K562 (cell line): ENCODE data around the gene INHBE. TPM values are rescaled to one million over a fixed set of nuclear protein-coding genes. Genes with fewer than 3 reads are reported as not detected.

ENCODE experiments used
- ATF2 ChIP-seq: sonication (generic); formaldehyde crosslinking; IDR thresholded peaks from 2 replicates; pipeline ENCODE4 v1.8.1; 2022; ENCODE audit warnings: missing genetic modification reagents
- FOXA3 ChIP-seq, 2 experiments: fragments of 450-650 bp in 1 of 2; sonication (generic) in 1 of 2; formaldehyde crosslinking; IDR thresholded peaks in 1 of 2; conservative IDR thresholded peaks in 1 of 2; 2 replicates each; pipeline versions ENCODE4 v1.4.0 to v1.8.0; 2020 to 2022; ENCODE audit warnings: mild to moderate bottlenecking in 2 of 2, missing genetic modification reagents in 1 of 2
- FOXP4 ChIP-seq: sonication (generic); formaldehyde crosslinking; IDR thresholded peaks from 2 replicates; pipeline ENCODE4 v1.8.0; 2022; ENCODE audit warnings: mild to moderate bottlenecking, missing genetic modification reagents, borderline replicate concordance
- HES1 ChIP-seq: fragments of 450-650 bp; IDR thresholded peaks from 2 replicates; pipeline ENCODE4 v1.6.1; 2016; ENCODE audit warnings: low read depth, mild to moderate bottlenecking, moderate library complexity
- LEF1 ChIP-seq: fragments of 450-650 bp; IDR thresholded peaks from 2 replicates; pipeline ENCODE4 v1.6.1; 2016; ENCODE audit warnings: mild to moderate bottlenecking
- MAZ ChIP-seq, 2 experiments: fragments of 450-650 bp in 1 of 2; sonication (generic) in 1 of 2; formaldehyde crosslinking; IDR thresholded peaks in 1 of 2; conservative IDR thresholded peaks in 1 of 2; 2 replicates each; pipeline versions ENCODE4 v1.4.0 to v1.5.0; 2020; ENCODE audit warnings: mild to moderate bottlenecking in 1 of 2, missing genetic modification reagents in 1 of 2
- MIER1 ChIP-seq: fragments of 450-650 bp; IDR thresholded peaks from 2 replicates; pipeline ENCODE4 v1.6.1; 2016; ENCODE audit warnings: antibody characterized with exemption, mild to moderate bottlenecking, low read depth
- MNT ChIP-seq, 2 experiments: fragments of 450-650 bp; conservative IDR thresholded peaks; 2 replicates each; pipeline ENCODE4 v1.6.1; 2017; ENCODE audit warnings: mild to moderate bottlenecking in 2 of 2, moderate library complexity in 2 of 2
- PHB ChIP-seq: fragments of 250-450 bp; sonication (Bioruptor Pico); IDR thresholded peaks from 2 replicates; pipeline ENCODE4 v1.5.0; 2021
- PKNOX1 ChIP-seq: fragments of 450-650 bp; IDR thresholded peaks from 2 replicates; pipeline ENCODE4 v1.6.1; 2016
- PML ChIP-seq: IDR thresholded peaks from 2 replicates; pipeline ENCODE4 v1.6.1; 2012; ENCODE audit warnings: low read length, inconsistent platforms
- RB1 ChIP-seq: fragments of 450-650 bp; IDR thresholded peaks from 2 replicates; pipeline ENCODE4 v1.6.1; 2017; ENCODE audit warnings: low read depth, mild to moderate bottlenecking
- TAF7 ChIP-seq: fragments of 450-650 bp; IDR thresholded peaks from 2 replicates; pipeline ENCODE4 v1.6.1; 2016; ENCODE audit warnings: missing genetic modification characterization, missing compliant biosample characterization
- THRA ChIP-seq: fragments of 450-650 bp; IDR thresholded peaks from 2 replicates; pipeline ENCODE4 v1.6.1; 2017; ENCODE audit warnings: mild to moderate bottlenecking, moderate library complexity
- VEZF1 ChIP-seq: fragments of 200-800 bp; sonication (Bioruptor generic); IDR thresholded peaks from 2 replicates; pipeline ENCODE4 v1.6.1; 2017; ENCODE audit warnings: missing genetic modification characterization, missing compliant biosample characterization
- ZNF165 ChIP-seq: fragments of 250-450 bp; sonication (Bioruptor Pico); IDR thresholded peaks from 2 replicates; pipeline ENCODE4 v1.4.0; 2020; ENCODE audit warnings: borderline replicate concordance
- polyA plus RNA-seq, 8 experiments: library from polyadenylated mRNA; depleted of rRNA in 4 of 8; stranded (reverse) in 5 of 8; unstranded in 3 of 8; fragments of >200 nt; fragmentation: Nextera tagmentation in 2 of 8; fragmentation: Illumina TruSeq in 1 of 8; extraction: Ambion mirVana in 2 of 8; extraction: Trizol in 1 of 8; gene quantifications; 2 replicates each; pipeline versions ENCODE4 v1.2.1 to v1.2.3, GENCODE V29; 2011 to 2014; ENCODE audit warnings: inconsistent platforms in 1 of 8, missing spikeins in 1 of 8
- total RNA-seq, 7 experiments: library from RNA; depleted of rRNA in 6 of 7; stranded (reverse); fragments of >200 nt in 6 of 7; fragmentation: Illumina TruSeq in 2 of 7; extraction: Trizol in 2 of 7; gene quantifications; 2 replicates each; pipeline versions ENCODE4 v1.2.1 to v1.2.3, GENCODE V29; 2011 to 2021; ENCODE audit warnings: low replicate concordance in 1 of 7

INHBE gene
- total and polyA plus RNA-seq, 9 of the 15 experiments (the other 6 are each of a cell fraction or from before 2014, with no cell fraction given): 0.94 to 9.9 (median 7.3) TPM

GRCh38 chr12:57487597-57488401 is 32.7 kb downstream of the INHBE start, which contains the start of gene MARS1 (continued):
- TF ChIP-seq PKNOX1: peak; percentile 54
- TF ChIP-seq HES1: no peak
- TF ChIP-seq ZNF165 (CRISPR knock-in tag): no peak
- peak; percentile 15 to 57; a peak in 2 of 4 replicates for TF ChIP-seq MAZ (CRISPR knock-in tag; conservative IDR thresholded peaks at IDR 0.05 in 1 of 2, IDR thresholded peaks at IDR 0.05 in 1 of 2)
- TF ChIP-seq TAF7 (tag): peak; percentile 72
- 0 out of 2 replicates have a peak, but pooled peaks have one; percentile 46 for TF ChIP-seq PHB (CRISPR knock-in tag)
- no peak for TF ChIP-seq LEF1
- TF ChIP-seq VEZF1 (CRISPR knock-in tag): peak; percentile 70
- no peak for TF ChIP-seq ATF2 (CRISPR knock-in tag)
- TF ChIP-seq PML: no peak
- TF ChIP-seq MIER1: no peak
- peak; percentile 55; the same call in 1 of the 2 replicates for TF ChIP-seq FOXP4 (CRISPR knock-in tag)
- no peak for TF ChIP-seq FOXA3 (CRISPR knock-in tag; conservative IDR thresholded peaks at IDR 0.05 in 1 of 2, IDR thresholded peaks at IDR 0.05 in 1 of 2)
- no peak for TF ChIP-seq THRA
- peak; percentile 52; the same call in 1 of the 2 replicates for TF ChIP-seq RB1
- TF ChIP-seq MNT (conservative IDR thresholded peaks at IDR 0.05): peak; percentile 70 to 92
